HG03558 (cell line): ENCODE results near the gene SOX18.
"Not testable (repeated sequence)": the region's sequence is repeated elsewhere in the genome, so short reads cannot be mapped to it uniquely, and the experiment has no call there.

Experiments used
- ATAC-seq: cut with Tn5 transposase; IDR thresholded peaks from one replicate; pipeline ENCODE4 v1.9.1; 2021; ENCODE audit warnings: moderate number of reproducible peaks; ENCODE audit not compliant: unreplicated experiment; ENCODE audit errors: extremely low read depth

SOX18 gene

GRCh38 chr20:64025826-64026412 lies 23.5 kb downstream of the SOX18 start:
- no peak for ATAC-seq

GRCh38 chr20:64025101-64025825 lies 24.2 kb downstream of the SOX18 start:
- ATAC-seq: no peak

- ATAC-seq: no peak
These were observed 25.1 kb downstream of the SOX18 start for GRCh38 chr20:64024141-64024990.

GRCh38 chr20:64023361-64024140 lies 25.9 kb downstream of the SOX18 start:
- ATAC-seq: no peak

- no peak for ATAC-seq
These were observed 26.6 kb downstream of the SOX18 start for GRCh38 chr20:64022671-64023360.

GRCh38 chr20:64021124-64021975 lies 28.1 kb downstream of the SOX18 start:
- ATAC-seq: no peak

GRCh38 chr20:64015635-64016034 lies 33.8 kb downstream of the SOX18 start:
- ATAC-seq: no peak

GRCh38 chr20:64012385-64013154 lies 36.9 kb downstream of the SOX18 start:
- not testable (repeated sequence) for ATAC-seq

- no peak for ATAC-seq
These were observed 38.1 kb downstream of the SOX18 start for GRCh38 chr20:64011366-64011779.

GRCh38 chr20:64010711-64011237 lies 38.7 kb downstream of the SOX18 start:
- no peak for ATAC-seq

GRCh38 chr20:64009811-64010387 lies 39.5 kb downstream of the SOX18 start:
- no peak for ATAC-seq

GRCh38 chr20:64006902-64007301 lies 42.5 kb downstream of the SOX18 start:
- no peak for ATAC-seq

GRCh38 chr20:64006490-64006889 lies 42.9 kb downstream of the SOX18 start:
- ATAC-seq: no peak

GRCh38 chr20:64005394-64005793 lies 44.0 kb downstream of the SOX18 start:
- ATAC-seq: no peak

- no peak for ATAC-seq
These were observed 45.3 kb downstream of the SOX18 start for GRCh38 chr20:64003960-64004725.

- ATAC-seq: no peak
These were observed 47.8 kb downstream of the SOX18 start for GRCh38 chr20:64001607-64002011.

GRCh38 chr20:64000906-64001305 lies 48.5 kb downstream of the SOX18 start:
- ATAC-seq: no peak
